GM13977 (cell line): ENCODE data around the gene SRGAP2B.
"Not testable (repeated sequence)": the region's sequence is repeated elsewhere in the genome, so short reads cannot be mapped to it uniquely, and the experiment has no call there.

Experiments
- DNase-seq: peaks from one replicate; pipeline ENCODE4 v3.0.0; 2012; ENCODE audit warnings: low spot score
- in situ Hi-C: fragments of 300-500 bp; cut with MboI; formaldehyde crosslinking; loops from one replicate; pipeline ENCODE4 v1.12.0; 2022; ENCODE audit warnings: low sequenced_read_pairs, low pct_unique_long_range_greater_than_20kb, mixed read lengths, inconsistent platforms; ENCODE audit not compliant: unreplicated experiment

Gene SRGAP2B

DNA sequence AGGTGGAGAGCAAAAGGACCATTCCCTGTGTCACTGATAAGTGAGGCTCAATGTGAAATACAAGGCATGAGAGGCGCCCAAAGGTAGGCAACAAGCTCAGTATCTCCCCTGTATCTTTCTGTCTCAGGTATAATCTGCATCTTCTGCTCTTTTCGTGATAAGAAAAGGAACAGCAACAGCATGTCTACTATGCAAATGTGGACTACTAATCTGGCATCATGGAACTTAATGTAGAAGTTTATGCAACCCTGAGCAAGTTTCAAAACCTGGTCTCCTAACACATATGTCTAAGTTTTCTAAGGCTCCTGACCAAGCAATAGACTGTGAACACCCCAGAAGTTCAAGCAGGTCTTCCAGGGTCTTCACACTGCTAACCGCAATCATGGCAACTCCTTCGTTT, 81.8 kb downstream of the SRGAP2B start:
- in situ Hi-C loops, DNase-seq: not testable (repeated sequence)

DNA sequence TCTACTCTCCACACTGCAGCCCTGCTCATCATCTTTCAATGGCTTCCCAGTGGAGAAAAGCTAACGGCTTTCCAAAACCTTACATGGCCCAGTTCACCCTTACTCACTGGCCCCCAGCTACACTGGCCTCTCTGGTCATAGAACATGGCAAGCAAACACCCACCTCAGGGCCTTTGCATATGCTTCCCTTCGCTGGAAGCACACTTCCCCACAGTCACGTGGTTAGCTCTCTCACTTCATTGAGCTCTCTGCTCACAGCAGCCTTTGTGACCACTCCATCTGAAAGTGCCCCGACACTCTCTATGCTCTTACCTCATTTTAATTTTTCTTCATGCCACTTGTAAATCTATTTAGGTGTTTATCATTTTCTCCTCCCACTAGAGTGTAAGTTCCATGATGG, 83.3 kb downstream of the SRGAP2B start:
- in situ Hi-C loops, result not testable (repeated sequence)

DNA sequence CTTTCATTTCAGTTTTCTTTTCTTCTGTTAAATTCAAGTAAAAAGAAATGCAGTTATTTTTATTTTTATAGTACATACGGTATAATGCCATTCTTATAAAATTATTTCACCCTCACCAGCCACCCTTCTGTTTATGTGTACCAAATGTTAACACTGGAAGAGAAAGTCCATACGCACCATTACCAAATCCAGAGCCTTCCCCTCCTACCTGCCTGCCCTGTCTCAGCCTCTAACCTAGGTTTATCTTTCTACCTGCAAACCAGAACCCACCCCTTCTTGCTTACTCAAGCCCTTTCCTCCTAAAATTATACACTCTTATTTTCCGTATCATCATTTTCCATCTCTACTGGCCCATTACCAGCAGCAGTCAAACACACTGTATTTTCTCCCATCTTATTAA, 84.5 kb downstream of the SRGAP2B start:
- DNase-seq, in situ Hi-C loops: not testable (repeated sequence)

More for the DNA sequence above, 83.3 kb downstream of the SRGAP2B start:
- DNase-seq, result not testable (repeated sequence)

DNA sequence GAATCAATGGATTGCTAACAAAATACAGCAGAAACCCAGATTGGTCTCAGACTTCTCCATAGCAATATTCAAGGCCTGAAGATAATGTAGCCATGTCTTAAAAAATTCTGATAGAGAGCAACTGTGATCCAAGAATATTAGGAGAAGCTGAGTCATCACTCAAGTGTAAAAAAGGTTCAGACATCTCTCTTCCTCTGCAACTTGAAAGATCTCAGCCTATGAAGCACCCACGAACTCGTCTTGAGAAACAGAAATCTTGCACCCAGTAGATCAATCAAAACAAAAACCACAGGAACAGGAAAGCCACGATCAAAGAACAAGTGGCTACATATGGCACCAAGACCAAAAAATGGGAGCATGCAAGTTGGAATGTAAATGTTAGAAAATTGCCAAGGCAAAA, 85.2 kb downstream of the SRGAP2B start:
- in situ Hi-C loops, DNase-seq: not testable (repeated sequence)

DNA sequence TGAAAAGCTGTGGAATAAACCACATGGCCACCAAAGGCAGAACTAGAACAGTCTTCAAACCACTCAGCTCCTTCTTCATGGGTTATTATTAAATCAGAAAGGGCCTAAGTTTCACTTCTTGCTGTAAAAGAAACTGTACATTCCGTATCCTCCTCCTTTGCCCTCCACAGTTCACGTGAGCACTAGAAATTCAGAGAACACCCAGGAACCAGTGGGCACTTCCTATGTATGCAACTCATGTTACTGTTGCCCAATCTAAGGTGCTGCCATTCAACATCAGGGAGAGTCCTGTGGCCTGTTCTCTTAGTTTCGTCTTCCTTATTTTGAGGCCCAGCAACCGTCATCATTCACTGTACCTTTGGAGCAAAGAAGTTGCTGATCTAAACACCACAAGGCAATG, 86.7 kb downstream of the SRGAP2B start:
- DNase-seq, in situ Hi-C loops: not testable (repeated sequence)

DNA sequence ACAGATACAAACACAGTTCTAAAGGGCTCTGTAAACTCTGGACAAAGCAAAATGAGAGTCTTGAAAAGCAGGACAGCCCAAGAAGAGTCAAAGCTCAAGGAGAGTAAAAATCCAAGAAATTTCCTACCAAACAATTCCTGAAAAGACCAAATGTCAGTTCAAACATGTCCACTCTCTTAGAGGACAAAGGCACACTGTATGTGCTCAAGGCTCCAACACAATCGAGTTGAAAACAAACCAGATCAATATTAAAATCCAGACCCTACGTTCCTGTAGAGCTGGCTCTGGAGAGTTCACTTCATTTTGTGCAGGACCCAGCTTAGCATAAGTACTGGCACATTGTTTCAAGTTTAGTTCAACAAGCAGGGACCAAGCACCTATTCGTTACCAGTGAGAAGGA, 90.0 kb downstream of the SRGAP2B start:
- DNase-seq, in situ Hi-C loops: not testable (repeated sequence)

DNA sequence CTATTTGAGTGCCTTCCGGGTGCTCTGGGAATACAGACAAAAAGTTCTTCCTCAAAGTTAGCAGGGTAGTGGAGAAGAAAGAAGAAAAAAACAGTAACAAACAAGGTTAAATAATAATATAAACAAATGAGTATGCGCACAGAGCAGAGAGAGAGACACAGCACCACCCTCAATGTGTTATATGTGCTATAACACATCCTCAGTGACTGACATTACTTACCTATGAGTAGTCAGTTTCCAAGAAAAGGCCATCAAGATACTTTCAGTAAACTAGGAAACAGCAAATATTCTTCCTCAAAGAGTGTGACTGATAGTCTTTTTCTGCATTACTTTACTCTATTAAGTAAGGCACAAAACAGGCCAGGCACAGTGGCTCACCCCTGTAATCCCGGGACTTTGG, 93.7 kb downstream of the SRGAP2B start:
- in situ Hi-C loops, DNase-seq: not testable (repeated sequence)

DNA sequence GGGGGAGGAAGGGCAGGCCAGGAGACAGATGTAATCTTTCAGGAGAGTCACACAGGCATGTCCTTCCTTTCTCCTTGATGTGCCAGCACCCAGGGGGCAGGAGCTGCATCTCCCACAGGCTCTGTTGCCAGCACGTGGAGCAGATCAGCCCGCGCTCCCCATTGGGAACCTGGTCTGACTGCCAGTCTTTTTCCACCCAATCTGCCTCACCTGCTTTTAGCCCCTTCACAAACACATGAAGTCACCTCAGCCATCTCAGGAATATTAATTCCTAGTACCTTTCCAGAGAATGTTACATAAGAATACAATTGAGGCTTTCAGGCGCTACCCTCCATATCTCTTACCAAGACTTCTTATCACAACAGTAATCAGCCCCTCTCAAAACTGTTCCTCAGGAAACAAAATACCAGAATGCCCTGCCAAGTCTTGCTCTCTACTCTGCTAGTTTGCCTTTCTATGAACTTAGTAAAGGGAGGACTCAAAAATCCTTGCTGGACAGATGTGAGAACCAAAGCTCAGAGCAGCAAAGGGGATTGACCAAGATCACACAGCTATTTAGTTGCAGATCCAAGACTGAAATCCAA, 94.3 kb downstream of the SRGAP2B start:
- DNase-seq, in situ Hi-C loops: not testable (repeated sequence)

DNA sequence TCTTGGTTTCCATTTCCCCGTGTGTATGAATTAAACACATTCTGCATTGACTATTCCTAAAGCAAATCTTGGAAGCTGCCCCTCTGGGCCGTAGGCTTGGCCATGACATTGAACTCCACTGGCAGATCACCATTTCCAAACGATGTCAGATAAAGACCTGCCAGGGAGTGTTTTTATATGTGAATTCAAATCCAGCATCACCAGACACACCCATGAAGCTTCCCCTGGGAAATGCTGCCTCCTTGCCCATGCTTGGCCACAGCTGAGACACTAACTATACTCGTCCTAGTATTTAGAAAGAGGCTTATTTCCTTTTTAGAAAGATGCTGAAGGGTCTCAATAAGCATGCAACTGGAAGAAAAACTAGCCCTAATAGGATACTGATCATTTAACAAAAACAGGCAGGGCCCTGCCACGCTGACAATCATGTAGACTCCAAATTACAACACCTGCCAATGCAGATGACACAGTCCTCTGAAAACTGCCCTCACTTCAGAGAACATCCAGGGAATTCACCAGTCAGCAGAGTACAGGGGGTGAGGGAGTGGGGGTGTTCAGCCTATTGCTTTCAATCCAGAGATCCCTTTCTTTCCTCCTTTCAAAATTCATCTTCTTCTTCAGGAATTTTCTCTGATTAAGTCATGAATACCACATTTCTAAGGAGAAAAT, 94.9 kb downstream of the SRGAP2B start:
- DNase-seq, in situ Hi-C loops: not testable (repeated sequence)

DNA sequence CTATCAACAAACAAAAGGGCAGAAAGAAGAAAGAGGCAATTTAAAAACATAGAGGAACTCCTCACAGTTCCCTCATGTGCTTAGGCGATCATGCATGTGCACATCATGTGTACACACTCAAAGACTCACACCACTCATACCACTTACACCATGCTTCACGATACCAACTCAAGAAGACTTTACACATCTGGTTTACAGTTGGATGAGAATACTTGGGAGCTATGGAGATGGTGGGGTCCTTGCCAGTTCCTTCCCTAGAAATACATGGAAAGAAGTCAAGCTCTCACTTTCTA, 96.2 kb downstream of the SRGAP2B start:
- DNase-seq, result not testable (repeated sequence)

DNA sequence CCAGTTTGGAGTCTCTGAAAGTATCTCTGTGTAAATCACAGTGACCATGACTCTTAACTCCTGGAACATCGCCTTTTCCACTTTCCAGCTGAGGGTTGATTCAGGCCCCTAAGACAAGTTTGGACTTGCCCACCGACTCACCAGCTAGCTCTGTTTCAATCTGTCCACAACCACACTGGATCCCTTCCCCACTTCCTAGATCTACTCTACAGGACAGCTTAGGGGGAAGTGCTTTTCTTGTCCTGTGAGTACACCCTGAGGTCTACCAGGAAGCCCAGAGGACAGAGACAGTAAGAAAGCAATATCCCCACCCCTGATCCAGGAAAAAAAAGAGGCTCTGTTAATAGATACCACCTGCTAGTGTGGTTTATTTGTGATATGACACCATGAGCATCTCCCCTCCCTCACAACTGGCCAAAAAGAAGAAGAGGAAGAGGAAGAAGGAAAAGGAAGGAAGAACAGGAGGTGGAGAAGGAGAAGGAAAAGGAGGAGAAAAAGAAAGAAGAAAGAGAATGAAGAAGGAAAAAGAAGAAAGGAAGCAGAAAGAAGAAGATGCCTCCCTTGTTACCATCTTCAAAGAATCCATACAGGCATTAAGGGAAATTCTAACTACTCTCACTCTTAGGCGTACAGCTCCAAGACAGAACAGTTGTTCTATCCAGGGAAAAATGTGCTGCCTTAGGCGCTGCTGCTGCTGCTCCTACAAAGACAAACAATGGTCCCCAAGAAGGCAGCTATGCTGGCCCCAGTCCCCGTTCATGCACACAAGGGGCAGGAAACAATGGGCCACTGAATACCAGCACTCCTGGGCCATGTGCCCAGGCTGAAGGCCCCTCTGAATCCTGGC, 96.8 kb downstream of the SRGAP2B start:
- DNase-seq, in situ Hi-C loops: not testable (repeated sequence)

More for the DNA sequence above, 96.2 kb downstream of the SRGAP2B start:
- in situ Hi-C loops, result not testable (repeated sequence)

DNA sequence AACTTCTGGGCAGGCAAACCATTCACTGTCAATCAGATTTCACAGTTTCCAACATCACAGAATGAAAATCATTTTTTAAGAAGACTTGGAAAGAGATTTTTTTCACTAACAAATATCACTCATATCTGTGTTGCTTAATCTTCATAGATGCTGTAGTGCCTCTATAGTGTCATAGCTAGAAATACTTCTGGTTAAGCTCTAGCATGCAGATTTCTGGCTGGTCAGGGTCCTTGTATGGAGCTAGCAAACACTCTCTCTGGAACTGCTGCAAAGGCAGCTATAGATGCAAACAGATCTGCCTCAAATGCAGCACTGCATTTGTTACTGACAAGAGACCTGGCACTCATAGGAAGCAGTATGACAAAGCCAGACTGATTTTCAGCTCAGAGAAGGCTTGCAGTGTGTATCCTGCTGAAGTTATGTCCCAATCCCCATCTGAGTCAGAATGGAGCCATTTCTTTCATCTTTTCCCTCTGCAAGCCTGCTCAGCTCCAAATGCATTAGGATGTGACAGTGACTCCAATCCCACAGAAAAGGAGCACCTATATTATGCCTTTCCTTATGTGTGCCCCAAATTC, 99.2 kb downstream of the SRGAP2B start:
- DNase-seq, result not testable (repeated sequence)

DNA sequence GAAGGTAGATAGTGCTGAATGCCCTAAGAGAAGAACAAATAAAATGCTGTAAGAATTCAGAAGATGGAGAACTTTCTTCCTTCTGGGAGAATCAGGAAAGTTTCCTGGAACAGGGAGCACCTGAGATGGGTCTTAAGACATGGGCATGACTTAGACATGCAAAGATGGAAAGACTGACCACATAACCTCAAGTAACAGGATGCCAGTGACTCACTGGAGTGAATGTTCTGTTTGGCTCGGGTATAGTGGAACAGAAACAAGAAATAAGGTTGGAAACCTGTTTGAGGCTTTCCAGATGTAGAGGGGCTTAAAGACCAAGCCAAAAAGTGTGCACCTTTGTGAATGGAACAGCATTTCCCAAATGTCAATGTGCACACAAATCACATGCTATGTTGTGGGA, 102.2 kb downstream of the SRGAP2B start:
- DNase-seq, in situ Hi-C loops: not testable (repeated sequence)

More for the DNA sequence above, 99.2 kb downstream of the SRGAP2B start:
- in situ Hi-C loops, result not testable (repeated sequence)

DNA sequence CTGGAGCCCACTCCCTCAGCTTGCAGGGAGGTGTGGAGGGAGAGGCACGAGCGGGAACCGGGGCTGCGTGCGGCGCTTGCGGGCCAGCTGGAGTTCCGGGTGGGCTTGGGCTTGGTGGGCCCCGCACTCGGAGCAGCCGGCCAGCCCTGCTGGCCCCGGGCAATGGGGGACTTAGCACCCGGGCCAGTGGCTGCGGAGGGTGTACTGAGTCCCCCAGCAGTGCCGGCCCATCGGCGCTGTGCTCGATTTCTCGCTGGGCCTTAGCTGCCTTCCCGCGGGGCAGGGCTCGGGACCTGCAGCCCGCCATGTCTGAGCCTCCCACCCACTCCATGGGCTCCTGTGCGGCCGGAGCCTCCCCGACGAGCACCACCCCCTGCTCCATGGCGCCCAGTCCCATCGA, 104.5 kb downstream of the SRGAP2B start:
- DNase-seq, in situ Hi-C loops: not testable (repeated sequence)

DNA sequence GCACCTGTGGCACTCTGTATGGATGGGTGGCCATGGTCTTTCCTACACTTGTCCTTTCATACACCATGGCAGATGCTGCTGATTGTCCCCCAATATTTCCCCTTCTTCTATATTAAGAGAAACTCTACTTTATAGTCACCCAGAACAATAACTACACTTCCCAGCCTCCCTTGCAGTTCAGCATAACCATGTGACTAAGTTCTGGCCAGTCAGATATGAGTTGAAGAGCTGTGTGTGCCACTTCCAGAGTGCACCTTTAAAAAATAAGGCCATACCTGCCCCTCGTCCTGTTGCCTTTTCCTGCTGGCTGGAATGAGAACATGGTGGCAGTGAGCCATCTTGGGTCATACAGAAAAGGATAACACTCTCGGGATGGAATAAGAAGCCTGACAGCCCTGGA, 108.0 kb downstream of the SRGAP2B start:
- DNase-seq, in situ Hi-C loops: not testable (repeated sequence)

DNA sequence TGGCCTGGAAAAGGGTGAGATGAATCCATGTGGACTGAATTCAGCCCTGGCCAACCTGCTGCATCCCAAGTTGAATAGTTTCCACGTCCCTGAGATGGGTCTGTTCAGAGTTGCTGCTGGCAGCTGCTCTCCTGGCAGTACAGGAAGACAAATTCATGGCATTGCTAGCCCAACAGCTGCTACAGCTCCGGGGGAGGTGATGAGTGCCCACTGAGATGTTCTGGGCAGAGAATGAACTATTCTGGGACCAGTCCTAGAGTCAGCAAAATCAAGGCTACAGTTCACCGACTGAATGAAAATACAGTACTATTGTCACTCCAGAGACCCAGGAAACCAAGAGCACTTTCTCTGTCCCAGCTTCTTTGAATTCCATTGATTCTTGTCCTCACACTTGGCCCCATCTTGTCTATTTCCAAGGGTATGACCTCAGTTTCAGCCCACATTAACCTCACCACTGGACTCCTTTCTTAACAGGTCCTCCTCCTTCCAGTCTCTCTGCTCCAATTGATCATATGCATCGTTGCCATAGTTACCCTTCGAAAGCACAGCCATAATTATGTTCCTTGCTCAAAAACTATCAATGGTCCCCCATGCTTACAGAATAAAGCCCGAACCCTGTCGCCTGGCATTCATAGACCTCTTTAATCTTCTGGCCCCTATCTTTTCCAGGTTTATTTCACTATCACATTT, 108.8 kb downstream of the SRGAP2B start:
- DNase-seq, in situ Hi-C loops: not testable (repeated sequence)

DNA sequence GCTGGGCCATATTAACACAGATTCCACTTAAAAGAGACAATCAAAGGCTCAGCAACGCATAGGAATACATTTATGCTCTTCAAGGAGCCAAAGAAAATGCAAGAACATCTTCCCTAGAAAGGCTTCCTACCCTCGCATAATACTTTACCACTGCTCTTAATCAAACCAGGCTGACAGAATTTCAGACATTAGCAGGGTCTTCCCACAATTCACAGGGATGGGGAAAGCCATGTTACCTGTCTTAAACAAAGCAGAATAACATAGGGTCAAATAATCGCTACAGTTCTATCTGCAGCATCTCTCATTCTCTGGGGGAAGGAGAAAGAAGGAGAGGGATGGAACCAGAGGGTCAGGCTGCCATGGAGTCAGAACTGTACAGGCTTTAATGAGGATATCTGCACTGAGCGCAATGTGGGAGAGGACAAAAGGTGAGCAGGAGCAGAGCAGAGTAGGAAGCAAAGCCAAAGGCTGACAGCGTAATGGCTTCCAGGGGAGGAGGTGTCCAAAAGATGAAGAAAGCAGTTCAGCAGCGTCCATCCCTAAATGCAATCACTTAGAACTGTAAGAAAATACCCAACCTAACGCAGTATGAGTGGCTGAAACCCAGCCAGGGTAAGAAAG, 109.5 kb downstream of the SRGAP2B start:
- in situ Hi-C loops, result not testable (repeated sequence)

More for the DNA sequence above, 109.5 kb downstream of the SRGAP2B start:
- not testable (repeated sequence) for DNase-seq
